CD4-positive, alpha-beta T cell (primary cell): ENCODE measurements around the gene PHYKPL. TPM values are rescaled to one million over a fixed set of nuclear protein-coding genes. Genes with fewer than 3 reads are reported as not detected.

Experiments used
- ATAC-seq: fragments of 200-7000 bp; cut with Tn5 transposase; one replicate; pipeline ENCODE4 v1.10.0; 2022; ENCODE audit warnings: mild to moderate bottlenecking; ENCODE audit not compliant: poor library complexity
- CTCF ChIA-PET: fragments of 350-600 bp; sonication (Branson Sonifier 250); formaldehyde crosslinking; loops from one replicate; lab custom pipeline; 2021; ENCODE audit warnings: antibody characterized with exemption, inconsistent platforms; lab: Charles Lee
- POLR2A ChIA-PET: fragments of 350-600 bp; sonication (Branson Sonifier 250); formaldehyde crosslinking; loops from one replicate; lab custom pipeline; 2021; ENCODE audit warnings: antibody characterized with exemption, inconsistent platforms; lab: Charles Lee
- DNase-seq, 14 experiments: peaks; one replicate each; pipeline ENCODE4 v3.0.0-alpha.2; 2013 to 2020; ENCODE audit warnings: mixed read lengths in 2 of 14
- H3K27ac ChIP-seq, 2 donors: one replicate each; pipeline versions ENCODE4 v1.5.1 to v1.7.0; 2013; ENCODE audit warnings: low read length in 2 of 2, low read depth in 1 of 2, mild to moderate bottlenecking in 1 of 2
- H3K27me3 ChIP-seq, 2 experiments: 1 replicate in 1 of 2; 2 replicates in 1 of 2; pipeline versions ENCODE4 v1.6.1 to v1.7.0; 2013; ENCODE audit warnings: low read length in 2 of 2, control low read depth in 1 of 2, mild to moderate bottlenecking in 1 of 2, moderate library complexity in 1 of 2; ENCODE audit not compliant: insufficient read depth in 2 of 2, control insufficient read depth in 1 of 2
- H3K36me3 ChIP-seq: one replicate; pipeline ENCODE4 v1.6.1; 2013; ENCODE audit warnings: low read length, control low read depth; ENCODE audit not compliant: insufficient read depth
- H3K4me1 ChIP-seq: one replicate; pipeline ENCODE4 v1.6.1; 2013; ENCODE audit warnings: low read length, control low read depth; ENCODE audit not compliant: insufficient read depth
- H3K4me3 ChIP-seq: one replicate; pipeline ENCODE4 v1.5.1; 2013; ENCODE audit warnings: mild to moderate bottlenecking, low read length, moderate library complexity
- H3K9me3 ChIP-seq, 2 experiments: 1 replicate in 1 of 2; 2 replicates in 1 of 2; pipeline versions ENCODE4 v1.6.1 to v1.7.0; 2013; ENCODE audit warnings: low read length in 2 of 2, mild to moderate bottlenecking in 2 of 2, control low read depth in 1 of 2, moderate library complexity in 1 of 2; ENCODE audit not compliant: control insufficient read depth in 1 of 2, insufficient read depth in 1 of 2
- H3K27ac Mint-ChIP-seq: one replicate; pipeline ENCODE4 v1.8.0; 2020; ENCODE audit warnings: mixed read lengths
- H3K27me3 Mint-ChIP-seq: one replicate; pipeline ENCODE4 v1.8.0; 2021; ENCODE audit warnings: mixed read lengths
- H3K36me3 Mint-ChIP-seq: one replicate; pipeline ENCODE4 v1.8.0; 2021; ENCODE audit warnings: low read depth, mixed read lengths
- H3K4me1 Mint-ChIP-seq: one replicate; pipeline ENCODE4 v1.8.0; 2021; ENCODE audit warnings: low read depth, mixed read lengths
- H3K4me3 Mint-ChIP-seq: one replicate; pipeline ENCODE4 v1.8.0; 2020; ENCODE audit warnings: mild to moderate bottlenecking, mixed read lengths
- H3K9me3 Mint-ChIP-seq: one replicate; pipeline ENCODE4 v1.8.0; 2020; ENCODE audit warnings: mixed read lengths
- CTCF ChIP-seq: fragments of 200-600 bp; IDR thresholded peaks from one replicate; pipeline ENCODE4 v1.8.0; 2022; ENCODE audit warnings: antibody characterized with exemption, mild to moderate bottlenecking
- intact Hi-C, 2 experiments: fragments of 100-400 bp; cut with DNase I in 1 of 2; cut with micrococcal nuclease in 1 of 2; formaldehyde crosslinking; loops; one replicate each; pipeline versions ENCODE4 v1.15.1 to v1.9.0; 2023 to 2025; cut with DNase I, micrococcal nuclease
- total RNA-seq, 174 experiments: library from RNA in 2 of 174; stranded (reverse) in 2 of 174; gene quantifications; one replicate each; pipeline ENCODE4 v1.2.3 and lab custom pipeline; 2021 to 2026

Gene PHYKPL
- total RNA-seq, 2 experiments from 2014 or later = 90.9 to 92.8 TPM

GRCh38 chr5:178213003-178213461 lies 19.6 kb downstream of the PHYKPL start:
- peaks cover 15% of the 10 kb centered on the region for H3K4me1 Mint-ChIP-seq
- Histone ChIP-seq H3K27me3 (no peaks in the 10 kb centered on the region), H3K36me3 (peaks cover 89% of the 10 kb centered on the region), H3K4me3 (no peak overlapping the region), H3K4me1 (peaks cover 12% of the 10 kb centered on the region), H3K27ac (no peak overlapping the region), H3K9me3 (no peaks in the 10 kb centered on the region)
- no peak overlapping the region for H3K4me3 Mint-ChIP-seq
- no peak for TF ChIP-seq CTCF
- H3K36me3 Mint-ChIP-seq = peaks cover 90% of the 10 kb centered on the region
- CTCF ChIA-PET = no interaction called here
- H3K27me3 Mint-ChIP-seq = no peaks in the 10 kb centered on the region
- POLR2A ChIA-PET = interaction anchor here (2.6 kb wide), 1 partner anchor 9 kb away, joined by 16 read pairs; the partner anchor contains the start of gene HNRNPAB
- intact Hi-C loops = no loop called here
- no peak overlapping the region for H3K27ac Mint-ChIP-seq
- ATAC-seq = no peak
- DNase-seq = peak in 1 of 14 experiments; percentile 2
- no peaks in the 10 kb centered on the region for H3K9me3 Mint-ChIP-seq

GRCh38 chr5:178212241-178213002 lies 20.2 kb downstream of the PHYKPL start:
- ATAC-seq (no peak), DNase-seq (peak in 1 of 14 experiments; percentile 2)
- no peaks in the 10 kb centered on the region for H3K27me3 Mint-ChIP-seq
- ChIA-PET CTCF (no interaction called here), POLR2A (interaction anchor here (0.5 to 2.6 kb wide), 2 partner anchors 8 to 1362 kb away, joined by 3 to 16 read pairs; partner anchors contain the start of gene HNRNPAB)
- peak overlapping the region; percentile 9 for H3K27ac Mint-ChIP-seq
- H3K36me3 ChIP-seq = peaks cover 96% of the 10 kb centered on the region
- no peaks in the 10 kb centered on the region for H3K9me3 ChIP-seq
- no peak for TF ChIP-seq CTCF
- peaks cover 21% of the 10 kb centered on the region for H3K4me1 Mint-ChIP-seq
- H3K27me3 ChIP-seq = no peaks in the 10 kb centered on the region
- peaks cover 96% of the 10 kb centered on the region for H3K36me3 Mint-ChIP-seq
- no peak overlapping the region for H3K27ac ChIP-seq
- intact Hi-C loops = no loop called here
- H3K4me1 ChIP-seq = peaks cover 18% of the 10 kb centered on the region
- no peak overlapping the region for H3K4me3 ChIP-seq
- no peaks in the 10 kb centered on the region for H3K9me3 Mint-ChIP-seq
- no peak overlapping the region for H3K4me3 Mint-ChIP-seq

- intact Hi-C loops = no loop called here
- Mint-ChIP-seq H3K4me3 (peak overlapping the region; percentile 15), H3K4me1 (peaks cover 32% of the 10 kb centered on the region), H3K27ac (peak overlapping the region; percentile 7), H3K36me3 (peaks cover 100% of the 10 kb centered on the region), H3K9me3 (no peaks in the 10 kb centered on the region), H3K27me3 (no peaks in the 10 kb centered on the region)
- no peak for TF ChIP-seq CTCF
- Histone ChIP-seq H3K9me3 (no peaks in the 10 kb centered on the region), H3K27me3 (no peaks in the 10 kb centered on the region), H3K27ac (no peak overlapping the region), H3K4me3 (no peak overlapping the region), H3K36me3 (peaks cover 100% of the 10 kb centered on the region), H3K4me1 (peaks cover 28% of the 10 kb centered on the region)
- ChIA-PET CTCF (no interaction called here), POLR2A (interaction anchor here (1.0 kb wide), 1 partner anchor 1412 kb away, joined by 3 read pairs; the partner anchor contains the start of gene HNRNPH1)
- ATAC-seq = no peak
- peak in 1 of 14 experiments; percentile 1 for DNase-seq
These were observed 21.2 kb downstream of the PHYKPL start for GRCh38 chr5:178211095-178212048.
